Glutamatergic neuron (in vitro differentiated cells): ENCODE results near the gene FAAP100. TPM values are rescaled to one million over a fixed set of nuclear protein-coding genes. Genes with fewer than 3 reads are reported as not detected.

Source experiments
- DNase-seq: peaks from one replicate; pipeline ENCODE4 v3.0.0; 2022
- H3K27ac Mint-ChIP-seq: one replicate; pipeline ENCODE4 v1.8.0; 2020; ENCODE audit warnings: mild to moderate bottlenecking, mixed read lengths, inconsistent platforms; ENCODE audit not compliant: unreplicated experiment
- H3K27me3 Mint-ChIP-seq: one replicate; pipeline ENCODE4 v1.8.0; 2020; ENCODE audit warnings: mild to moderate bottlenecking, moderate library complexity, mixed read lengths, inconsistent platforms; ENCODE audit not compliant: unreplicated experiment
- H3K36me3 Mint-ChIP-seq: one replicate; pipeline ENCODE4 v1.8.0; 2020; ENCODE audit warnings: mild to moderate bottlenecking, mixed read lengths, inconsistent platforms; ENCODE audit not compliant: unreplicated experiment
- H3K4me1 Mint-ChIP-seq: one replicate; pipeline ENCODE4 v1.8.0; 2020; ENCODE audit warnings: mild to moderate bottlenecking, low read depth, mixed read lengths, inconsistent platforms; ENCODE audit not compliant: unreplicated experiment
- H3K4me3 Mint-ChIP-seq: one replicate; pipeline ENCODE4 v1.8.0; 2020; ENCODE audit warnings: mild to moderate bottlenecking, mixed read lengths, inconsistent platforms; ENCODE audit not compliant: unreplicated experiment
- H3K9me3 Mint-ChIP-seq: one replicate; pipeline ENCODE4 v1.8.0; 2020; ENCODE audit warnings: mild to moderate bottlenecking, moderate library complexity, mixed read lengths, inconsistent platforms; ENCODE audit not compliant: unreplicated experiment
- CTCF ChIP-seq: fragments of 200-600 bp; sonication (generic); IDR thresholded peaks from one replicate; pipeline ENCODE4 v1.5.0; 2021; ENCODE audit not compliant: partially characterized antibody, unreplicated experiment
- total RNA-seq: library from RNA; stranded (reverse); fragmentation: NEBNext Ultra II Directional; extraction: Animal tissue kit (Norgen Biotek cat#: 25700); gene quantifications from one replicate; pipeline ENCODE4 v1.2.1, GENCODE V29; 2021; ENCODE audit not compliant: unreplicated experiment

FAAP100 gene
- total RNA-seq, 1 donor from 2014 or later: 56.5 TPM

GRCh38 chr17:81502471-81503017 lies 49.6 kb downstream of the FAAP100 start:
- DNase-seq: no peak
- TF ChIP-seq CTCF: no peak
- Mint-ChIP-seq H3K27ac (no peak overlapping the region), H3K27me3 (no peaks in the 10 kb centered on the region), H3K9me3 (peaks cover 2% of the 10 kb centered on the region), H3K4me1 (no peaks in the 10 kb centered on the region), H3K36me3 (no peaks in the 10 kb centered on the region), H3K4me3 (no peak overlapping the region)

- Mint-ChIP-seq H3K27ac (no peak overlapping the region), H3K36me3 (no peaks in the 10 kb centered on the region), H3K4me3 (no peak overlapping the region), H3K9me3 (peaks cover 2% of the 10 kb centered on the region), H3K27me3 (no peaks in the 10 kb centered on the region), H3K4me1 (peaks cover 1% of the 10 kb centered on the region)
- TF ChIP-seq CTCF: no peak
- DNase-seq: no peak
Observed at GRCh38 chr17:81500047-81500446, 52.1 kb downstream of the FAAP100 start.

GRCh38 chr17:81499601-81499970 lies 52.6 kb downstream of the FAAP100 start:
- TF ChIP-seq CTCF: no peak
- H3K4me3 Mint-ChIP-seq: no peak overlapping the region
- H3K36me3 Mint-ChIP-seq: no peaks in the 10 kb centered on the region
- peaks cover 3% of the 10 kb centered on the region for H3K27me3 Mint-ChIP-seq
- no peak overlapping the region for H3K27ac Mint-ChIP-seq
- no peak for DNase-seq
- peaks cover 6% of the 10 kb centered on the region for H3K9me3 Mint-ChIP-seq
- H3K4me1 Mint-ChIP-seq: peaks cover 6% of the 10 kb centered on the region

- Mint-ChIP-seq H3K36me3 (no peaks in the 10 kb centered on the region), H3K27ac (no peak overlapping the region), H3K9me3 (peaks cover 6% of the 10 kb centered on the region), H3K27me3 (peaks cover 6% of the 10 kb centered on the region), H3K4me3 (no peak overlapping the region), H3K4me1 (peaks cover 10% of the 10 kb centered on the region)
- no peak for TF ChIP-seq CTCF
- DNase-seq: no peak
Observed at GRCh38 chr17:81498953-81499600, 53.1 kb downstream of the FAAP100 start.

GRCh38 chr17:81494626-81495377 lies 57.4 kb downstream of the FAAP100 start:
- no peak for TF ChIP-seq CTCF
- H3K9me3 Mint-ChIP-seq: peaks cover 9% of the 10 kb centered on the region
- peak overlapping the region; percentile 86 for H3K27ac Mint-ChIP-seq
- H3K27me3 Mint-ChIP-seq: peaks cover 10% of the 10 kb centered on the region
- DNase-seq: no peak
- peak overlapping the region; percentile 42 for H3K4me3 Mint-ChIP-seq
- peaks cover 26% of the 10 kb centered on the region for H3K4me1 Mint-ChIP-seq
- no peaks in the 10 kb centered on the region for H3K36me3 Mint-ChIP-seq
